ENCODE measurements around the gene KDM4C. TPM values are rescaled to one million over a fixed set of nuclear protein-coding genes. Genes with fewer than 3 reads are reported as not detected.

KDM4C gene
- total RNA-seq, 1 experiment from 2014 or later: 16.2 TPM

- DNase-seq: no peak
- H3K27me3 Mint-ChIP-seq (ENCODE audit: unreplicated experiment): no peaks in the 10 kb centered on the region
- no peaks in the 10 kb centered on the region for H3K36me3 Mint-ChIP-seq (ENCODE audit: insufficient read depth, unreplicated experiment)
- H3K4me1 Mint-ChIP-seq (ENCODE audit: low read depth, unreplicated experiment): peaks cover 17% of the 10 kb centered on the region
- H3K9me3 Mint-ChIP-seq (ENCODE audit: low read depth, unreplicated experiment): no peaks in the 10 kb centered on the region
- intact Hi-C loops (cut with micrococcal nuclease; ENCODE audit: unreplicated experiment): no loop called here
- BruUV-seq (replicated peaks): no TSS peak
- CTCF ChIA-PET: no interaction called here
- no peak overlapping the region for H3K4me3 Mint-ChIP-seq (ENCODE audit: low read depth, unreplicated experiment)
- TF ChIP-seq, protein P1, sequence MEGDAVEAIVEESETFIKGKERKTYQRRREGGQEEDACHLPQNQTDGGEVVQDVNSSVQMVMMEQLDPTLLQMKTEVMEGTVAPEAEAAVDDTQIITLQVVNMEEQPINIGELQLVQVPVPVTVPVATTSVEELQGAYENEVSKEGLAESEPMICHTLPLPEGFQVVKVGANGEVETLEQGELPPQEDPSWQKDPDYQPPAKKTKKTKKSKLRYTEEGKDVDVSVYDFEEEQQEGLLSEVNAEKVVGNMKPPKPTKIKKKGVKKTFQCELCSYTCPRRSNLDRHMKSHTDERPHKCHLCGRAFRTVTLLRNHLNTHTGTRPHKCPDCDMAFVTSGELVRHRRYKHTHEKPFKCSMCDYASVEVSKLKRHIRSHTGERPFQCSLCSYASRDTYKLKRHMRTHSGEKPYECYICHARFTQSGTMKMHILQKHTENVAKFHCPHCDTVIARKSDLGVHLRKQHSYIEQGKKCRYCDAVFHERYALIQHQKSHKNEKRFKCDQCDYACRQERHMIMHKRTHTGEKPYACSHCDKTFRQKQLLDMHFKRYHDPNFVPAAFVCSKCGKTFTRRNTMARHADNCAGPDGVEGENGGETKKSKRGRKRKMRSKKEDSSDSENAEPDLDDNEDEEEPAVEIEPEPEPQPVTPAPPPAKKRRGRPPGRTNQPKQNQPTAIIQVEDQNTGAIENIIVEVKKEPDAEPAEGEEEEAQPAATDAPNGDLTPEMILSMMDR (IDR thresholded peaks at IDR 0.05; ENCODE audit: unreplicated experiment): no peak
- H3K27ac Mint-ChIP-seq (ENCODE audit: unreplicated experiment): no peak overlapping the region
These were observed 360.1 kb downstream of the KDM4C start for GRCh38 chr9:7117676-7118561.

GRCh38 chr9:7118633-7119032 is 360.9 kb downstream of the KDM4C start:
- Mint-ChIP-seq H3K9me3 (ENCODE audit: low read depth, unreplicated experiment) (no peaks in the 10 kb centered on the region), H3K36me3 (ENCODE audit: insufficient read depth, unreplicated experiment) (no peaks in the 10 kb centered on the region), H3K27ac (ENCODE audit: unreplicated experiment) (no peak overlapping the region), H3K4me3 (ENCODE audit: low read depth, unreplicated experiment) (no peak overlapping the region), H3K4me1 (ENCODE audit: low read depth, unreplicated experiment) (peaks cover 17% of the 10 kb centered on the region), H3K27me3 (ENCODE audit: unreplicated experiment) (no peaks in the 10 kb centered on the region)
- BruUV-seq (replicated peaks): no TSS peak
- intact Hi-C loops (cut with micrococcal nuclease; ENCODE audit: unreplicated experiment): no loop called here
- DNase-seq: no peak
- CTCF ChIA-PET: no interaction called here
- TF ChIP-seq, protein P1 (IDR thresholded peaks at IDR 0.05; ENCODE audit: unreplicated experiment): no peak

- no peaks in the 10 kb centered on the region for H3K36me3 Mint-ChIP-seq (ENCODE audit: insufficient read depth, unreplicated experiment)
- no peaks in the 10 kb centered on the region for H3K9me3 Mint-ChIP-seq (ENCODE audit: low read depth, unreplicated experiment)
- CTCF ChIA-PET: no interaction called here
- no peak overlapping the region for H3K4me3 Mint-ChIP-seq (ENCODE audit: low read depth, unreplicated experiment)
- no peaks in the 10 kb centered on the region for H3K27me3 Mint-ChIP-seq (ENCODE audit: unreplicated experiment)
- TF ChIP-seq, protein P1 (IDR thresholded peaks at IDR 0.05; ENCODE audit: unreplicated experiment): no peak
- intact Hi-C loops (cut with micrococcal nuclease; ENCODE audit: unreplicated experiment): no loop called here
- H3K27ac Mint-ChIP-seq (ENCODE audit: unreplicated experiment): no peak overlapping the region
- peaks cover 17% of the 10 kb centered on the region for H3K4me1 Mint-ChIP-seq (ENCODE audit: low read depth, unreplicated experiment)
- no TSS peak for BruUV-seq (replicated peaks)
- DNase-seq: no peak
These were observed 361.8 kb downstream of the KDM4C start for GRCh38 chr9:7119612-7120011.

DNA sequence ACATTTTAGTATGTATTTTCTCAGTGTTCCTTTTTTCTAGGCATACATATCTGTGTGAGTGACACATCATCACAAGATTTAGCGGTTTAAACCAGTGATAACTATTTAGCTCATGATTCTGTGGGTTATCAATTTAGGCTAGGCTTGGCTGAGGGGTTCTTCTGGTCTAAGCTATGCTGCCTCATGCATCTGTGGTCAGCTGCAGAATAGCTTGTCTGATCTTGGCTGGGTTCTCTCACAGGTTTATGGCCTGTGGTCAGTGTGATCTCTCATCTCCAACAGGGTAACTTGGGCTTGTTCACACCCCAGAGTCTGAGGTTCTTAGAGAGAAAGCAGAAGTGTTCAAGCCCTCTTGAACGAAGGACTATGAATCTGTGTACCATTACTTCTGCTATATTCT is 363.3 kb downstream of the KDM4C start:
- no peak for DNase-seq
- no peaks in the 10 kb centered on the region for H3K9me3 Mint-ChIP-seq (ENCODE audit: low read depth, unreplicated experiment)
- CTCF ChIA-PET: no interaction called here
- intact Hi-C loops (cut with micrococcal nuclease; ENCODE audit: unreplicated experiment): no loop called here
- TF ChIP-seq, protein P1 (IDR thresholded peaks at IDR 0.05; ENCODE audit: unreplicated experiment): no peak
- H3K27me3 Mint-ChIP-seq (ENCODE audit: unreplicated experiment): no peaks in the 10 kb centered on the region
- H3K4me3 Mint-ChIP-seq (ENCODE audit: low read depth, unreplicated experiment): no peak overlapping the region
- H3K4me1 Mint-ChIP-seq (ENCODE audit: low read depth, unreplicated experiment): peaks cover 17% of the 10 kb centered on the region
- no peaks in the 10 kb centered on the region for H3K36me3 Mint-ChIP-seq (ENCODE audit: insufficient read depth, unreplicated experiment)
- H3K27ac Mint-ChIP-seq (ENCODE audit: unreplicated experiment): peak overlapping the region; percentile 6
- BruUV-seq (replicated peaks): no TSS peak
